Left lung (tissue), 10 donors: ENCODE results near the gene PAM16. TPM values are rescaled to one million over a fixed set of nuclear protein-coding genes. Genes with fewer than 3 reads are reported as not detected.

Experiments used
- ATAC-seq: fragments of 200-7000 bp; cut with Tn5 transposase; one replicate; pipeline ENCODE4 v1.9.1; 2020; ENCODE audit warnings: moderate library complexity
- DNase-seq, 4 donors: peaks; one replicate each; pipeline ENCODE4 v3.0.0-alpha.2; 2013 to 2020
- H3K27ac ChIP-seq, 2 donors: fragments of 200-600 bp; sonication (generic) in 1 of 2; one replicate each; pipeline versions ENCODE4 v1.5.0 to v1.8.0; 2020 to 2021
- H3K27me3 ChIP-seq, 2 donors: fragments of 200-600 bp; sonication (generic) in 1 of 2; one replicate each; pipeline versions ENCODE4 v1.5.0 to v1.8.0; 2020 to 2021
- H3K36me3 ChIP-seq, 2 donors: fragments of 200-600 bp; sonication (generic) in 1 of 2; one replicate each; pipeline versions ENCODE4 v1.5.0 to v1.8.0; 2020 to 2021
- H3K4me1 ChIP-seq, 2 donors: fragments of 200-600 bp; one replicate each; pipeline ENCODE4 v1.8.0; 2021
- H3K4me3 ChIP-seq, 2 donors: fragments of 200-600 bp; sonication (generic) in 1 of 2; one replicate each; pipeline versions ENCODE4 v1.5.0 to v1.8.0; 2020 to 2021; ENCODE audit warnings: mild to moderate bottlenecking in 1 of 2
- H3K9me3 ChIP-seq, 2 donors: fragments of 200-600 bp; sonication (generic) in 1 of 2; one replicate each; pipeline versions ENCODE4 v1.5.0 to v1.8.0; 2020 to 2021
- CTCF ChIP-seq, 2 donors: fragments of 200-600 bp; sonication (generic) in 1 of 2; IDR thresholded peaks; one replicate each; pipeline versions ENCODE4 v1.5.0 to v1.8.0; 2021; ENCODE audit warnings: antibody characterized with exemption in 2 of 2
- intact Hi-C, 2 donors: fragments of 100-400 bp; cut with DNase I; formaldehyde crosslinking; loops; one replicate each; pipeline versions ENCODE4 v1.11.2 to v1.14.2; 2022
- polyA plus RNA-seq, 6 donors: library from polyadenylated mRNA; unstranded; fragments of 120-200 nt; gene quantifications; one replicate each; pipeline ENCODE4 v1.2.1, GENCODE V29; 2013; ENCODE audit not compliant: insufficient read length in 6 of 6
- total RNA-seq, 2 donors: library from RNA; stranded (reverse); fragmentation: NEBNext Ultra II Directional; extraction: Animal tissue kit (Norgen Biotek cat#: 25700); gene quantifications; one replicate each; pipeline ENCODE4 v1.2.1, GENCODE V29; 2021
- donor health status: DM: no; HTN: yes; CAD: no.
- donor health status: DM: no; HTN: no; CAD: no.

Gene PAM16
- total and polyA plus RNA-seq, 8 donors = 19.1 to 44.6 (median 29.8) TPM

GRCh38 chr16:4389051-4389955 is 38.2 kb upstream of the PAM16 start:
- TF ChIP-seq CTCF (IDR thresholded peaks at IDR 0.05) = no peak
- H3K36me3 ChIP-seq = peaks cover 0 to 99% of the 10 kb centered on the region in 2 donors
- peak overlapping the region; percentile 4 to 41 for H3K27ac ChIP-seq
- intact Hi-C loops = no loop called here
- ATAC-seq (no peak), DNase-seq (no peak)
- peaks cover 6 to 7% of the 10 kb centered on the region in 2 donors for H3K4me1 ChIP-seq
- no peaks in the 10 kb centered on the region for H3K27me3 ChIP-seq
- H3K9me3 ChIP-seq = no peaks in the 10 kb centered on the region
- no peak overlapping the region for H3K4me3 ChIP-seq

- no peak overlapping the region for H3K4me3 ChIP-seq
- ATAC-seq (no peak), DNase-seq (no peak)
- H3K27ac ChIP-seq = peak overlapping the region; percentile 4 to 41
- H3K36me3 ChIP-seq = peaks cover 0 to 99% of the 10 kb centered on the region in 2 donors
- H3K9me3 ChIP-seq = no peaks in the 10 kb centered on the region
- intact Hi-C loops = no loop called here
- TF ChIP-seq CTCF (IDR thresholded peaks at IDR 0.05) = no peak
- H3K4me1 ChIP-seq = peaks cover 6 to 7% of the 10 kb centered on the region in 2 donors
- H3K27me3 ChIP-seq = no peaks in the 10 kb centered on the region
Measured at GRCh38 chr16:4388271-4389021, 37.3 kb upstream of the PAM16 start.

GRCh38 chr16:4387781-4388180 is 36.7 kb upstream of the PAM16 start:
- no peaks in the 10 kb centered on the region for H3K27me3 ChIP-seq
- H3K36me3 ChIP-seq = peaks cover 0 to 99% of the 10 kb centered on the region in 2 donors
- H3K4me1 ChIP-seq = peaks cover 5 to 7% of the 10 kb centered on the region in 2 donors
- DNase-seq (no peak), ATAC-seq (no peak)
- no peak for TF ChIP-seq CTCF (IDR thresholded peaks at IDR 0.05)
- intact Hi-C loops = no loop called here
- no peak overlapping the region for H3K4me3 ChIP-seq
- H3K27ac ChIP-seq = no peak overlapping the region
- H3K9me3 ChIP-seq = no peaks in the 10 kb centered on the region

GRCh38 chr16:4386951-4387565 is 35.9 kb upstream of the PAM16 start:
- H3K4me1 ChIP-seq = peaks cover 0 to 7% of the 10 kb centered on the region in 2 donors
- H3K36me3 ChIP-seq = peaks cover 0 to 99% of the 10 kb centered on the region in 2 donors
- H3K27me3 ChIP-seq = no peaks in the 10 kb centered on the region
- no peaks in the 10 kb centered on the region for H3K9me3 ChIP-seq
- no peak overlapping the region for H3K4me3 ChIP-seq
- intact Hi-C loops = no loop called here
- H3K27ac ChIP-seq = no peak overlapping the region
- DNase-seq (no peak), ATAC-seq (no peak)
- TF ChIP-seq CTCF (IDR thresholded peaks at IDR 0.05) = no peak

- H3K9me3 ChIP-seq = no peaks in the 10 kb centered on the region
- ATAC-seq (peak; percentile 14), DNase-seq (no peak)
- intact Hi-C loops = no loop called here
- H3K36me3 ChIP-seq = peaks cover 0 to 99% of the 10 kb centered on the region in 2 donors
- H3K27ac ChIP-seq = peak overlapping the region; percentile 10 to 44
- H3K4me3 ChIP-seq = no peak overlapping the region
- H3K27me3 ChIP-seq = no peaks in the 10 kb centered on the region
- TF ChIP-seq CTCF (IDR thresholded peaks at IDR 0.05) = no peak
- peaks cover 0 to 7% of the 10 kb centered on the region in 2 donors for H3K4me1 ChIP-seq
Measured at GRCh38 chr16:4386451-4386805, 35.3 kb upstream of the PAM16 start.
